ENCODE data around the gene ZSCAN10. TPM values are rescaled to one million over a fixed set of nuclear protein-coding genes. Genes with fewer than 3 reads are reported as not detected.

The ZSCAN10 gene
- total and polyA plus RNA-seq, 2 of the 13 experiments (the other 11 are each of a cell fraction or from before 2014, with no cell fraction given): not detected

- 0 out of 2 replicates have a peak, but pooled peaks have one; percentile 55 for TF ChIP-seq PAX8 (CRISPR knock-in tag; IDR thresholded peaks at IDR 0.05; ENCODE audit: borderline replicate concordance)
- TF ChIP-seq SMC3 (IDR thresholded peaks at IDR 0.05; ENCODE audit: low read length): no peak
- 0 out of 2 replicates have a peak, but pooled peaks have one; percentile 29 for TF ChIP-seq KAT8 (CRISPR knock-in tag; IDR thresholded peaks at IDR 0.05)
- TF ChIP-seq THAP11 (CRISPR knock-in tag; IDR thresholded peaks at IDR 0.05): no peak
- TF ChIP-seq ZNF556 (CRISPR knock-in tag; IDR thresholded peaks at IDR 0.05; ENCODE audit: borderline replicate concordance): 0 out of 2 replicates have a peak, but pooled peaks have one; percentile 22
- no peak for TF ChIP-seq TRAFD1 (CRISPR knock-in tag; IDR thresholded peaks at IDR 0.05; ENCODE audit: borderline replicate concordance)
- no peak for TF ChIP-seq MAFK (conservative IDR thresholded peaks at IDR 0.05 in 1 of 2, IDR thresholded peaks at IDR 0.05 in 1 of 2; ENCODE audit: low read length in 2 of 2)
- peak; percentile 24; the same call in 1 of the 2 replicates for TF ChIP-seq KDM2A (CRISPR knock-in tag; IDR thresholded peaks at IDR 0.05; ENCODE audit: borderline replicate concordance, low read depth)
- TF ChIP-seq KIAA2018 (CRISPR knock-in tag; IDR thresholded peaks at IDR 0.05; ENCODE audit: borderline replicate concordance): no peak
- no peak for TF ChIP-seq ATF1 (CRISPR knock-in tag; IDR thresholded peaks at IDR 0.05)
- no peak for TF ChIP-seq NFYB (CRISPR knock-in tag; IDR thresholded peaks at IDR 0.05)
- no peak; the same call in 1 of the 2 replicates for TF ChIP-seq ZNF782 (CRISPR knock-in tag; IDR thresholded peaks at IDR 0.05; ENCODE audit: borderline replicate concordance)
- no peak for TF ChIP-seq RAD51 (IDR thresholded peaks at IDR 0.05; ENCODE audit: borderline replicate concordance)
- no peak for TF ChIP-seq IRX3 (CRISPR knock-in tag; IDR thresholded peaks at IDR 0.05; ENCODE audit: borderline replicate concordance, low read depth)
- TF ChIP-seq SAFB2 (CRISPR knock-in tag; IDR thresholded peaks at IDR 0.05; ENCODE audit: borderline replicate concordance, low read depth): 0 out of 2 replicates have a peak, but pooled peaks have one; percentile 25
- no peak for TF ChIP-seq RCOR2 (CRISPR knock-in tag; IDR thresholded peaks at IDR 0.05)
- TF ChIP-seq, protein P1, sequence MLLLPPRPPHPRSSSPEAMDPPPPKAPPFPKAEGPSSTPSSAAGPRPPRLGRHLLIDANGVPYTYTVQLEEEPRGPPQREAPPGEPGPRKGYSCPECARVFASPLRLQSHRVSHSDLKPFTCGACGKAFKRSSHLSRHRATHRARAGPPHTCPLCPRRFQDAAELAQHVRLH (CRISPR knock-in tag; IDR thresholded peaks at IDR 0.05; ENCODE audit: borderline replicate concordance, low read depth): 0 out of 2 replicates have a peak, but pooled peaks have one; percentile 31
- no peak for TF ChIP-seq ZNF441 (CRISPR knock-in tag; IDR thresholded peaks at IDR 0.05; ENCODE audit: borderline replicate concordance)
- peak in 1 of 2 experiments; percentile 44; a peak in 1 of 4 replicates for TF ChIP-seq NR2F1 (CRISPR knock-in tag; IDR thresholded peaks at IDR 0.05)
- TF ChIP-seq ZNF430 (CRISPR knock-in tag; IDR thresholded peaks at IDR 0.05): no peak
These were observed 44.7 kb upstream of the ZSCAN10 start (continued) for GRCh38 chr16:3143598-3144320.
